SK-N-SH (cell line): ENCODE data around the gene CPN2. TPM values are rescaled to one million over a fixed set of nuclear protein-coding genes. Genes with fewer than 3 reads are reported as not detected.

ENCODE experiments used
- CTCF ChIA-PET: fragments of 300-600, 350-600 bp; formaldehyde crosslinking; extraction: SDS; loops from one replicate; lab custom pipeline; 2021; lab: Yijun Ruan, JAX
- POLR2A ChIA-PET: fragments of 350-600 bp; sonication (Branson Sonifier 250); formaldehyde crosslinking; extraction: SDS; loops from one replicate; lab custom pipeline; 2020; ENCODE audit warnings: antibody characterized with exemption, inconsistent platforms; lab: Yijun Ruan, JAX
- DNase-seq: peaks from one replicate; pipeline ENCODE4 v3.0.0; 2012
- H2AFZ ChIP-seq: fragments of 200-600 bp; sonication (generic); 2 replicates; pipeline ENCODE4 v1.8.1; 2016; ENCODE audit warnings: antibody characterized with exemption, mild to moderate bottlenecking, low read depth
- H3F3A ChIP-seq: fragments of 200-600 bp; sonication (generic); replicated peaks from 2 replicates; pipeline ENCODE3; 2016; ENCODE audit warnings: antibody characterized with exemption, mild to moderate bottlenecking; ENCODE audit not compliant: insufficient read depth
- H3K27ac ChIP-seq, 2 experiments: fragments of 200-500 bp in 1 of 2; fragments of 200-600 bp in 1 of 2; sonication (Bioruptor generic) in 1 of 2; sonication (generic), shearing (Covaris generic) in 1 of 2; 2 replicates each; pipeline versions ENCODE4 v1.5.1 to v1.6.1; 2014 to 2016; ENCODE audit warnings: low read depth in 2 of 2, inconsistent platforms in 1 of 2, low read length in 1 of 2, mild to moderate bottlenecking in 1 of 2, mixed read lengths in 1 of 2
- H3K27me3 ChIP-seq: fragments of 200-600 bp; sonication (generic), shearing (Covaris generic); 2 replicates; pipeline ENCODE4 v1.6.1; 2016; ENCODE audit warnings: mixed run types; ENCODE audit not compliant: insufficient read depth
- H3K36me3 ChIP-seq, 2 experiments: fragments of 200-500 bp in 1 of 2; fragments of 200-600 bp in 1 of 2; sonication (Bioruptor generic) in 1 of 2; sonication (generic) in 1 of 2; replicated peaks in 1 of 2; 2 replicates each; pipeline versions ENCODE3 to v1.5.1; 2014 to 2016; ENCODE audit warnings: low read length in 1 of 2, mild to moderate bottlenecking in 1 of 2; ENCODE audit not compliant: insufficient read depth in 2 of 2, control insufficient read depth in 1 of 2
- H3K4me1 ChIP-seq, 2 experiments: fragments of 200-500 bp in 1 of 2; fragments of 200-600 bp in 1 of 2; sonication (Bioruptor generic) in 1 of 2; sonication (generic), shearing (Covaris generic) in 1 of 2; 2 replicates each; pipeline versions ENCODE4 v1.5.1 to v1.6.1; 2014 to 2016; ENCODE audit warnings: low read depth in 1 of 2, low read length in 1 of 2, mixed run types in 1 of 2; ENCODE audit not compliant: insufficient read depth in 2 of 2, control insufficient read depth in 1 of 2
- H3K4me2 ChIP-seq: fragments of 200-600 bp; sonication (generic), shearing (Covaris generic); 2 replicates; pipeline ENCODE4 v1.6.1; 2017; ENCODE audit warnings: mixed run types
- H3K4me3 ChIP-seq, 2 experiments: fragments of 200-500 bp in 1 of 2; fragments of 200-600 bp in 1 of 2; sonication (Bioruptor generic) in 1 of 2; sonication (generic), shearing (Covaris generic) in 1 of 2; 2 replicates each; pipeline versions ENCODE4 v1.5.1 to v1.8.1; 2014 to 2016; ENCODE audit warnings: low read depth in 2 of 2, inconsistent platforms in 1 of 2, low read length in 1 of 2, mild to moderate bottlenecking in 1 of 2, mixed read lengths in 1 of 2, moderate library complexity in 1 of 2
- H3K79me2 ChIP-seq: fragments of 200-600 bp; sonication (generic); 2 replicates; pipeline ENCODE4 v1.8.1; 2017; ENCODE audit warnings: mild to moderate bottlenecking; ENCODE audit not compliant: insufficient read depth
- H3K9ac ChIP-seq: fragments of 200-600 bp; sonication (generic); 2 replicates; pipeline ENCODE4 v1.6.1; 2017; ENCODE audit warnings: mixed run types
- H3K9me2 ChIP-seq: fragments of 200-600 bp; sonication (generic); 2 replicates; pipeline ENCODE4 v1.6.1; 2017; ENCODE audit warnings: mixed run types
- H3K9me3 ChIP-seq: fragments of 200-600 bp; sonication (generic); 2 replicates; pipeline ENCODE4 v1.6.1; 2017; ENCODE audit warnings: mixed run types, mild to moderate bottlenecking, moderate library complexity
- H4K20me1 ChIP-seq: fragments of 200-600 bp; sonication (generic); 2 replicates; pipeline ENCODE4 v1.6.1; 2017; ENCODE audit warnings: mild to moderate bottlenecking, mixed run types; ENCODE audit not compliant: insufficient read depth
- CHD2 ChIP-seq: fragments of 150-350 bp; IDR thresholded peaks from 2 replicates; pipeline ENCODE4 v1.6.1; 2018; ENCODE audit warnings: low read length; ENCODE audit not compliant: partially characterized antibody
- FOSL2 ChIP-seq: IDR thresholded peaks from 2 replicates; pipeline ENCODE4 v1.4.0; 2012; ENCODE audit warnings: low read depth, mild to moderate bottlenecking, moderate library complexity, borderline replicate concordance
- FOXJ3 ChIP-seq: sonication (generic); formaldehyde crosslinking; IDR thresholded peaks from 2 replicates; pipeline ENCODE4 v1.5.1; 2020; ENCODE audit warnings: mild to moderate bottlenecking, missing genetic modification reagents
- GABPA ChIP-seq: IDR thresholded peaks from 2 replicates; pipeline ENCODE4 v1.4.0; 2012; ENCODE audit warnings: low read depth, mild to moderate bottlenecking
- GATA2 ChIP-seq: sonication (generic); formaldehyde crosslinking; IDR thresholded peaks from 2 replicates; pipeline ENCODE4 v1.5.0; 2020; ENCODE audit warnings: mild to moderate bottlenecking, missing genetic modification reagents
- MEF2A ChIP-seq: IDR thresholded peaks from 2 replicates; pipeline ENCODE4 v1.4.0; 2012; ENCODE audit warnings: low read depth, borderline replicate concordance
- MXI1 ChIP-seq: IDR thresholded peaks from 2 replicates; pipeline ENCODE4 v1.6.1; 2012; ENCODE audit warnings: mild to moderate bottlenecking, low read depth, low read length, improper control_type of control experiment
- NFIC ChIP-seq: IDR thresholded peaks from 2 replicates; pipeline ENCODE4 v1.4.0; 2012; ENCODE audit warnings: borderline replicate concordance
- PBX3 ChIP-seq: IDR thresholded peaks from 2 replicates; pipeline ENCODE4; 2012
- RAD21 ChIP-seq: IDR thresholded peaks from 2 replicates; pipeline ENCODE4 v1.6.1; 2012; ENCODE audit warnings: mild to moderate bottlenecking, low read length
- RCOR1 ChIP-seq: fragments of 150-350 bp; IDR thresholded peaks from 2 replicates; pipeline ENCODE4 v1.6.1; 2017; ENCODE audit warnings: antibody characterized with exemption, low read length
- RFX5 ChIP-seq: IDR thresholded peaks from 2 replicates; pipeline ENCODE4 v1.6.1; 2012; ENCODE audit warnings: mild to moderate bottlenecking, improper control_type of control experiment, low read length
- RXRA ChIP-seq: IDR thresholded peaks from 2 replicates; pipeline ENCODE4 v1.4.0; 2012; ENCODE audit warnings: low read depth, mild to moderate bottlenecking, borderline replicate concordance
- SMC3 ChIP-seq: IDR thresholded peaks from 2 replicates; pipeline ENCODE4 v1.6.1; 2012; ENCODE audit warnings: low read depth, low read length, improper control_type of control experiment
- TCF12 ChIP-seq: IDR thresholded peaks from 2 replicates; pipeline ENCODE4 v1.4.0; 2012
- TEAD4 ChIP-seq: IDR thresholded peaks from 2 replicates; pipeline ENCODE4 v1.4.0; 2012; ENCODE audit warnings: mild to moderate bottlenecking, borderline replicate concordance; ENCODE audit not compliant: insufficient read depth
- USF1 ChIP-seq: IDR thresholded peaks from 2 replicates; pipeline ENCODE4 v1.4.0; 2012; ENCODE audit warnings: low read depth, borderline replicate concordance
- USF2 ChIP-seq: fragments of 150-350 bp; IDR thresholded peaks from 2 replicates; pipeline ENCODE4 v1.6.1; 2017; ENCODE audit warnings: antibody characterized with exemption, low read length, low read depth, borderline replicate concordance
- ZBTB33 ChIP-seq: IDR thresholded peaks from 2 replicates; pipeline ENCODE4 v1.4.0; 2012; ENCODE audit warnings: low read depth, borderline replicate concordance
- WGBS: methylation state at CpG from one replicate; pipeline ENCODE4 v1.1.6; 2017; ENCODE audit warnings: low lambda C conversion rate; 5-methylcytosine and 5-hydroxymethylcytosine counted together
- polyA plus RNA-seq, 3 experiments: library from polyadenylated mRNA; depleted of rRNA; stranded (reverse); fragments of >200 nt; gene quantifications; 2 replicates each; pipeline ENCODE4 v1.2.3, GENCODE V29; 2012

The CPN2 gene
- polyA plus RNA-seq, 1 of the 3 experiments (the other 2 are of a cell fraction): not detected

- no peak for DNase-seq
- Histone ChIP-seq H3K9me3 (no peaks in the 10 kb centered on the region; the same call in 1 of the 2 replicates), H4K20me1 (no peaks in the 10 kb centered on the region), H3K9ac (no peak overlapping the region), H3F3A (no peaks in the 10 kb centered on the region), H3K79me2 (no peaks in the 10 kb centered on the region), H3K4me1 (peaks cover 0 to 4% of the 10 kb centered on the region in 2 experiments; a peak in 1 of 4 replicates), H3K27ac (no peak overlapping the region), H2AFZ (no peak overlapping the region), H3K27me3 (no peaks in the 10 kb centered on the region), H3K36me3 (no peaks in the 10 kb centered on the region), H3K9me2 (no peaks in the 10 kb centered on the region), H3K4me2 (no peak overlapping the region), H3K4me3 (no peak overlapping the region)
- CTCF ChIA-PET: interaction anchor here (1.0 to 2.0 kb wide), 5 partner anchors 11 to 52 kb away, joined by 3 to 7 read pairs (median 4); no protein-coding TSS in a partner anchor
- TF ChIP-seq MXI1 (no peak), MEF2A (no peak), GATA2 (CRISPR knock-in tag) (no peak), TEAD4 (no peak)
- POLR2A ChIA-PET: no interaction called here
- WGBS: 88% methylated on average over 15 of the region's 15 CpGs
These were observed 34.9 kb upstream of the CPN2 start for GRCh38 chr3:194386066-194386465.

GRCh38 chr3:194384569-194385001, 33.5 kb upstream of the CPN2 start:
- H2AFZ ChIP-seq: no peak overlapping the region
- H3K27ac ChIP-seq: no peak overlapping the region
- POLR2A ChIA-PET: no interaction called here
- no peaks in the 10 kb centered on the region; the same call in 1 of the 2 replicates for H3K27me3 ChIP-seq
- TF ChIP-seq RFX5 (no peak), TEAD4 (no peak), ZBTB33 (no peak), RXRA (no peak), FOSL2 (no peak), FOXJ3 (no peak), MXI1 (no peak), NFIC (no peak), GABPA (no peak), RAD21 (no peak), TCF12 (no peak), CHD2 (no peak), SMC3 (no peak), RCOR1 (no peak), USF2 (no peak), USF1 (no peak), PBX3 (no peak)
- WGBS: 71% methylated on average over 7 of the region's 12 CpGs
- H3K4me2 ChIP-seq: no peak overlapping the region
- no peaks in the 10 kb centered on the region for H3K9me2 ChIP-seq
- H4K20me1 ChIP-seq: no peaks in the 10 kb centered on the region
- DNase-seq: no peak
- no peak overlapping the region for H3K9ac ChIP-seq
- H3K36me3 ChIP-seq: no peaks in the 10 kb centered on the region
- H3K4me1 ChIP-seq: peaks cover 0 to 4% of the 10 kb centered on the region in 2 experiments; a peak in 1 of 4 replicates
- H3K79me2 ChIP-seq: no peaks in the 10 kb centered on the region
- H3F3A ChIP-seq: no peaks in the 10 kb centered on the region
- H3K9me3 ChIP-seq: no peaks in the 10 kb centered on the region
- H3K4me3 ChIP-seq: no peak overlapping the region
- CTCF ChIA-PET: interaction anchor here (1.0 to 1.5 kb wide), 2 partner anchors 18 to 23 kb away, joined by 3 read pairs; no protein-coding TSS in a partner anchor
